ENCODE measurements around the gene UBA6.

Gene UBA6

DNA sequence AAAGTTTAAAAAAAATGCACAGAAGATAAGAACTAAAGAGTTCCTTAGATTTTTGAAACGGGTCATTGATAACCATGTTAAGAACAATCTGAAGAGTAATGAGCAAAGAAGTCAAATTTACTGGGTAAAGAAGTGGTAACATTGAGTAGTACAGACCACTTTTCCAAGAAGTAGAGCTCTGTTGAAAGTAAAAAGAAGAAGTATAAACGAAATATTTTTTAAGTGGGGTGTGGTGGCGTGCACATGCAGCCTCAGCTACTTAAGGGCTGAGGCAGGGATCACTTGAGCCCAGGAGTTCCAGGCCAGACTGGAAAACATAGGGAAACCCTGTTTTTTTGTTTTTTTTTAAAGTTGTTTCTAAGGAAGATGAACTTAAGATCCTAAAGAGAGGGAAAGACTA is 68.5 kb downstream of the UBA6 start:
- TF ChIP-seq, protein P1, sequence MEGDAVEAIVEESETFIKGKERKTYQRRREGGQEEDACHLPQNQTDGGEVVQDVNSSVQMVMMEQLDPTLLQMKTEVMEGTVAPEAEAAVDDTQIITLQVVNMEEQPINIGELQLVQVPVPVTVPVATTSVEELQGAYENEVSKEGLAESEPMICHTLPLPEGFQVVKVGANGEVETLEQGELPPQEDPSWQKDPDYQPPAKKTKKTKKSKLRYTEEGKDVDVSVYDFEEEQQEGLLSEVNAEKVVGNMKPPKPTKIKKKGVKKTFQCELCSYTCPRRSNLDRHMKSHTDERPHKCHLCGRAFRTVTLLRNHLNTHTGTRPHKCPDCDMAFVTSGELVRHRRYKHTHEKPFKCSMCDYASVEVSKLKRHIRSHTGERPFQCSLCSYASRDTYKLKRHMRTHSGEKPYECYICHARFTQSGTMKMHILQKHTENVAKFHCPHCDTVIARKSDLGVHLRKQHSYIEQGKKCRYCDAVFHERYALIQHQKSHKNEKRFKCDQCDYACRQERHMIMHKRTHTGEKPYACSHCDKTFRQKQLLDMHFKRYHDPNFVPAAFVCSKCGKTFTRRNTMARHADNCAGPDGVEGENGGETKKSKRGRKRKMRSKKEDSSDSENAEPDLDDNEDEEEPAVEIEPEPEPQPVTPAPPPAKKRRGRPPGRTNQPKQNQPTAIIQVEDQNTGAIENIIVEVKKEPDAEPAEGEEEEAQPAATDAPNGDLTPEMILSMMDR (IDR thresholded peaks at IDR 0.05; ENCODE audit: extremely low read depth, insufficient read depth, missing control alignments), result no peak
- in situ Hi-C loops (cut with MboI; ENCODE audit: low pct_unique_long_range_greater_than_20kb, low sequenced_read_pairs, unreplicated experiment), result no loop called here
- no peak for DNase-seq (ENCODE audit: low spot score)

DNA sequence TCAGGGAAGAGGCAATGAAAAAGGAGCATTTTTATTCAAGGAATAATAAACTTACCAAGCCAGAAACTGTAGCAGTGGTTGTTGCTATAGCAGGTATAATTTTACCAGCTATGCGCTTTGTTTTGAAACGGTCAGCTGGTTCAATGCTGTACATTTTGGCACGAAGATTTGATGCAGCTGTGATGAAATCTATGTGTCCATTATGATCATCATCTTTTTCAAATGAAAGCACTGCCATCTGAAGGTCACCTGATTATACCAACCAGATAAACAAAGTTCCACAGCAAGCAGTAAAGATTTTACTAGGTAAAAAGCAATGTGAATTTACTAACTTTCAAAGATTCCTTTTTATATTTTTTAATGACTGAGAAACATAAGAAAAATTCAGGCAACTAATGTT is 76.0 kb downstream of the UBA6 start:
- no peak for DNase-seq (ENCODE audit: low spot score)
- in situ Hi-C loops (cut with MboI; ENCODE audit: low pct_unique_long_range_greater_than_20kb, low sequenced_read_pairs, unreplicated experiment), result no loop called here
- TF ChIP-seq, protein P1 (IDR thresholded peaks at IDR 0.05; ENCODE audit: extremely low read depth, insufficient read depth, missing control alignments), result no peak

DNA sequence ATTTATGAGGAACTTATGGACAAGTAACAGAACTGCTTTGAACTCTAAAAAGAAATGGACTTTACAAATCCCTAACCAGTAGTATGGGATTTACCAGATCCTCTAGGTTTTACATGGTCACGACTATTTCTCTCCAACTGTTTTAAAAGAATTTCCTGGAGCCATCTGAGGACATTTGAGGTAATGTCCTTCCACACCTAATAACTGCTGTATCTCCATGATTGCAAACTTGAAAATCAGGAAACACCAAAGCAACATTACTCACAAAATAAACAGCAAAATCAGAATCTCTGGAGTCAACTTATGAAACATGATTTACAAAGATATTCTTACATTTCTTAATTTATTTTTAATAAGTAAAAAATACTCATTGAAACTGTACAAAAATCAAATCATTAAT is 84.5 kb downstream of the UBA6 start:
- in situ Hi-C loops (cut with MboI; ENCODE audit: low pct_unique_long_range_greater_than_20kb, low sequenced_read_pairs, unreplicated experiment), result no loop called here
- DNase-seq (ENCODE audit: low spot score), result no peak

DNA sequence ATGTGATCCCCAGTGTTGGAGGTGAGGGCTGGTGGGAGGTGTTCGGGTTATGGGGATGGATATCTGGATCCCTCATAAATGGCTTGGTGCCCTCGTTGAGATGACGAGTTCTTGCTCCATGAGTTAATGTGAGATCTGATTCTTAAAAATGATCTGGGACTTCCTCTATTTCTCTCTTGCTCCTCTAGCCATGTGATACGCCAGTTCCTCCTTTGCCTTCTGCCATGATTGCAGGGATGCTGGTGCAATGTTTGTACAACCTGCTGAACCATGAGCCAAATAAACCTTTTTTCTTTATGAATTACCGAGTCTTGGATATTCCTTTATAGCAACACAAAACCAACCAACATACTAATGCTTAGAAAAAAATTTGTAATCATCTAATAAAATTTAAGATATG is 85.8 kb downstream of the UBA6 start:
- TF ChIP-seq, protein P1 (IDR thresholded peaks at IDR 0.05; ENCODE audit: extremely low read depth, insufficient read depth, missing control alignments), result no peak
- DNase-seq (ENCODE audit: low spot score), result no peak
- in situ Hi-C loops (cut with MboI; ENCODE audit: low pct_unique_long_range_greater_than_20kb, low sequenced_read_pairs, unreplicated experiment), result no loop called here

More for the DNA sequence above, 84.5 kb downstream of the UBA6 start:
- TF ChIP-seq, protein P1 (IDR thresholded peaks at IDR 0.05; ENCODE audit: extremely low read depth, insufficient read depth, missing control alignments), result no peak

DNA sequence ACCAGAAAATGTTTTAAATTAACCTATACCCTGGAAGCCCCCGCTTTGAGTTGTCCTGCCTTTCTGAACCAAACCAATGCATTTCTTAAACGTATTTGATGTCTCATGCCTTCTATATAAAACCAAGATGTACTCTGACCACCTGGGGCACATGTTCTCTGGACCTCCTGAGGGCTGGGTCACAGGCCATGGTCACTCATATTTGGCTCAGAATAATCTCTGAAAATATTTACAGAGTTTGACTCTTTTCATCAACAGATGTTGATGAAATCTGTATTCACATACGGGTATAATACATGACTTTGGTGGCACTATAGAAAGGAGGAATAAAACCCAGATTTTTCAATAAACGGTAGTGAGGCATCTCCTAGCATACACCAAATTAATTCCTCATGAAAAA is 86.8 kb downstream of the UBA6 start:
- DNase-seq (ENCODE audit: low spot score), result no peak
- in situ Hi-C loops (cut with MboI; ENCODE audit: low pct_unique_long_range_greater_than_20kb, low sequenced_read_pairs, unreplicated experiment), result no loop called here
- TF ChIP-seq, protein P1 (IDR thresholded peaks at IDR 0.05; ENCODE audit: extremely low read depth, insufficient read depth, missing control alignments), result no peak

DNA sequence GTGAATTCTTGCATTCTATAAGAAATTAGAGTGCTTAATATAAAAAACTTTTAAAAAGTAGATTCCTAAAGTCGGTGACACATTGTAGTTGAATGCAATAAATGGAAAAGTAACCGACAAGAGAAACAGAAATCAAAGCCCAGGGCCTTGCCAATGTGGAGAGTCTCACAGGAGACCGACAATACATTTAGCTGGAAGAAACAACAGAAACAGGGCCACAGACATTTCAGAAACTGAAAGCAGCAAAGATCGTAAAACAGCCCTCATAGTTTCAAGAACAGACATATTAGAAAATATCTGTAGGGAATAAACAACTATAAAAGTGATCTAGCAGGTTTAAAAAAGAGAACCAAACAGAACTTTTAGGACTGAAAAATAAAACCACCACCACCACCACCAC is 92.9 kb downstream of the UBA6 start:
- no peak for DNase-seq (ENCODE audit: low spot score)
- in situ Hi-C loops (cut with MboI; ENCODE audit: low pct_unique_long_range_greater_than_20kb, low sequenced_read_pairs, unreplicated experiment), result no loop called here

More for the DNA sequence above, 92.9 kb downstream of the UBA6 start:
- TF ChIP-seq, protein P1 (IDR thresholded peaks at IDR 0.05; ENCODE audit: extremely low read depth, insufficient read depth, missing control alignments), result no peak

Data from GM13977 (cell line).